IMR-90 (cell line): ENCODE measurements around the gene SIKE1. TPM values are rescaled to one million over a fixed set of nuclear protein-coding genes. Genes with fewer than 3 reads are reported as not detected.
"Not testable (repeated sequence)": the region's sequence is repeated elsewhere in the genome, so short reads cannot be mapped to it uniquely, and the experiment has no call there.

ENCODE experiments used
- ATAC-seq: fragments of 200-7000 bp; cut with Tn5 transposase; 2 replicates; pipeline ENCODE4 v1.9.1; 2020; ENCODE audit warnings: low read depth, mild to moderate bottlenecking, moderate library complexity
- BruUV-seq: library from RNA; stranded (reverse); fragments of 400-500 nt; replicated peaks from 2 replicates; lab custom pipeline; 2021; lab: Mats Ljungman, UMichigan
- CTCF ChIA-PET: fragments of 300-600 bp; formaldehyde crosslinking; extraction: SDS; loops from one replicate; lab custom pipeline; 2021; ENCODE audit warnings: antibody characterized with exemption; lab: Yijun Ruan, JAX
- POLR2A ChIA-PET: fragments of 300-600 bp; sonication (Branson Sonifier 250); formaldehyde crosslinking; loops from one replicate; lab custom pipeline; 2022; ENCODE audit warnings: antibody characterized with exemption; ENCODE audit not compliant: unreplicated experiment; lab: Charles Lee
- DNase-seq: peaks from one replicate; pipeline ENCODE4 v3.0.0; 2013
- H2AFZ ChIP-seq: replicated peaks from 2 replicates; pipeline ENCODE3; 2013; ENCODE audit warnings: low read length, mild to moderate bottlenecking; ENCODE audit not compliant: poor library complexity
- H2AK5ac ChIP-seq: 2 replicates; pipeline ENCODE4 v1.6.1; 2013; ENCODE audit warnings: low read depth, low read length, inconsistent platforms
- H2AK9ac ChIP-seq: replicated peaks from 2 replicates; pipeline ENCODE3; 2013; ENCODE audit warnings: mild to moderate bottlenecking, low read depth, low read length, moderate library complexity; ENCODE audit not compliant: poor library complexity
- H2BK120ac ChIP-seq: 2 replicates; pipeline ENCODE4 v1.6.1; 2013; ENCODE audit warnings: low read depth, low read length, inconsistent platforms
- H2BK15ac ChIP-seq: 3 replicates; pipeline ENCODE4 v1.6.1; 2013; ENCODE audit warnings: low read depth, low read length, inconsistent platforms
- H2BK20ac ChIP-seq: 2 replicates; pipeline ENCODE4 v1.6.1; 2013; ENCODE audit warnings: low read depth, mild to moderate bottlenecking, inconsistent platforms, low read length, moderate library complexity
- H2BK5ac ChIP-seq: 2 replicates; pipeline ENCODE4 v1.6.1; 2013; ENCODE audit warnings: mild to moderate bottlenecking, low read depth, low read length, inconsistent platforms; ENCODE audit not compliant: poor library complexity, severe bottlenecking
- H3K14ac ChIP-seq: replicated peaks from 2 replicates; pipeline ENCODE4 v1.6.1; 2013; ENCODE audit warnings: low read depth, low read length, inconsistent platforms
- H3K18ac ChIP-seq: 2 replicates; pipeline ENCODE4 v1.6.1; 2013; ENCODE audit warnings: low read depth, low read length, control low read depth
- H3K23ac ChIP-seq: 2 replicates; pipeline ENCODE4 v1.6.1; 2013; ENCODE audit warnings: low read depth, low read length, inconsistent platforms
- H3K27ac ChIP-seq: 2 replicates; pipeline ENCODE4 v1.5.1; 2013; ENCODE audit warnings: mild to moderate bottlenecking, control low read depth, low read length; ENCODE audit not compliant: insufficient read depth
- H3K27me3 ChIP-seq: 2 replicates; pipeline ENCODE4 v1.6.1; 2013; ENCODE audit warnings: low read length; ENCODE audit not compliant: control insufficient read depth, insufficient read depth
- H3K36me3 ChIP-seq: 2 replicates; pipeline ENCODE4 v1.6.1; 2013; ENCODE audit warnings: low read length, mixed read lengths; ENCODE audit not compliant: control insufficient read depth, insufficient read depth
- H3K4ac ChIP-seq: 2 replicates; pipeline ENCODE4 v1.6.1; 2013; ENCODE audit warnings: low read depth, low read length, inconsistent platforms
- H3K4me1 ChIP-seq: 2 replicates; pipeline ENCODE4 v1.6.1; 2013; ENCODE audit warnings: low read length, mixed read lengths; ENCODE audit not compliant: control insufficient read depth, insufficient read depth
- H3K4me2 ChIP-seq: 2 replicates; pipeline ENCODE4 v1.6.1; 2013; ENCODE audit warnings: low read depth, mild to moderate bottlenecking, control low read depth, low read length, moderate library complexity
- H3K4me3 ChIP-seq: 2 replicates; pipeline ENCODE4 v1.5.1; 2013; ENCODE audit warnings: low read depth, mild to moderate bottlenecking, control low read depth, low read length, moderate library complexity; ENCODE audit not compliant: insufficient read depth
- H3K56ac ChIP-seq: 2 replicates; pipeline ENCODE4 v1.6.1; 2013; ENCODE audit warnings: low read length, inconsistent platforms; ENCODE audit not compliant: insufficient read depth; ENCODE audit errors: extremely low read depth
- H3K79me1 ChIP-seq, 2 experiments: 2 replicates each; pipeline ENCODE4 v1.6.1; 2013; ENCODE audit warnings: low read length in 2 of 2, inconsistent platforms in 1 of 2, low read depth in 1 of 2
- H3K9ac ChIP-seq: 2 replicates; pipeline ENCODE4 v1.6.1; 2013; ENCODE audit warnings: low read depth, low read length, control low read depth
- H3K9me1 ChIP-seq: 2 replicates; pipeline ENCODE4 v1.6.1; 2013; ENCODE audit warnings: low read length, inconsistent platforms; ENCODE audit not compliant: insufficient read depth
- H3K9me3 ChIP-seq: 2 replicates; pipeline ENCODE4 v1.6.1; 2013; ENCODE audit warnings: low read length; ENCODE audit not compliant: control insufficient read depth, insufficient read depth
- H4K20me1 ChIP-seq: 2 replicates; pipeline ENCODE4 v1.6.1; 2013; ENCODE audit warnings: low read length, inconsistent platforms; ENCODE audit not compliant: insufficient read depth
- H4K5ac ChIP-seq: 2 replicates; pipeline ENCODE4 v1.6.1; 2013; ENCODE audit warnings: mild to moderate bottlenecking, low read depth, low read length, control low read depth
- H4K8ac ChIP-seq, 2 experiments: 2 replicates each; pipeline ENCODE4 v1.6.1; 2013; ENCODE audit warnings: low read depth in 2 of 2, low read length in 2 of 2, control low read depth in 1 of 2, inconsistent platforms in 1 of 2
- H4K91ac ChIP-seq: 2 replicates; pipeline ENCODE4 v1.6.1; 2013; ENCODE audit warnings: low read depth, low read length, inconsistent platforms; ENCODE audit not compliant: insufficient read depth
- WGBS, 2 experiments: methylation state at CpG; one replicate each; pipeline versions ENCODE4 v1.1.5 to v1.1.7; 2013; ENCODE audit warnings: missing lambda C conversion rate in 2 of 2; ENCODE audit not compliant: insufficient read length in 1 of 2; ENCODE audit errors: extremely low coverage in 2 of 2; 5-methylcytosine and 5-hydroxymethylcytosine counted together
- dilution Hi-C: fragments of 300-500 bp; cut with HindIII; formaldehyde crosslinking; loops from one replicate; pipeline ENCODE4 v1.14.3; 2018; ENCODE audit warnings: low sequenced_read_pairs; ENCODE audit not compliant: unreplicated experiment
- in situ Hi-C: fragments of 300-500 bp; cut with MboI; formaldehyde crosslinking; loops from 3 replicates; pipeline ENCODE4 v1.14.3; 2019; ENCODE audit warnings: low sequenced_read_pairs, inconsistent platforms, mixed read lengths
- intact Hi-C: fragments of 100-400 bp; cut with micrococcal nuclease; formaldehyde crosslinking; loops from 2 replicates; pipeline ENCODE4 v1.10.0; 2022
- polyA plus RNA-seq, 3 experiments: library from polyadenylated mRNA; depleted of rRNA; stranded (reverse); fragments of >200 nt; gene quantifications; 2 replicates each; pipeline ENCODE4 v1.2.3, GENCODE V29; 2012; ENCODE audit warnings: low replicate concordance in 1 of 3
- total RNA-seq: library from RNA; depleted of rRNA; stranded (reverse); fragments of >200 nt; gene quantifications from 2 replicates; pipeline ENCODE4 v1.2.3, GENCODE V29; 2012

SIKE1 gene
- total and polyA plus RNA-seq, 2 of the 4 experiments (the other 2 are of a cell fraction), result 20.9 to 49.1 TPM

GRCh38 chr1:114786440-114786839 is 6.0 kb upstream of the SIKE1 start:
- DNase-seq, H2AK5ac ChIP-seq, H3K23ac ChIP-seq, H3K56ac ChIP-seq, H3K4me2 ChIP-seq, H2BK120ac ChIP-seq, H4K20me1 ChIP-seq, H3K9ac ChIP-seq, H3K27ac ChIP-seq, H2BK20ac ChIP-seq, in situ Hi-C loops, H3K4ac ChIP-seq, ATAC-seq, H3K79me1 ChIP-seq, H2BK15ac ChIP-seq, H3K4me1 ChIP-seq, H2AK9ac ChIP-seq, H2BK5ac ChIP-seq, H3K9me3 ChIP-seq, H3K27me3 ChIP-seq, H4K8ac ChIP-seq, H3K14ac ChIP-seq, H2AFZ ChIP-seq, H4K5ac ChIP-seq, H3K4me3 ChIP-seq, CTCF ChIA-PET, dilution Hi-C loops, H4K91ac ChIP-seq, BruUV-seq, H3K18ac ChIP-seq, POLR2A ChIA-PET, H3K9me1 ChIP-seq, H3K36me3 ChIP-seq, intact Hi-C loops: not testable (repeated sequence)
- WGBS, 2 experiments, result no CpG with 5 or more reads among the region's 1 CpG
